Measurements from ENCODE around the gene ACAT2.
"Not testable (repeated sequence)": the region's sequence is repeated elsewhere in the genome, so short reads cannot be mapped to it uniquely, and the experiment has no call there.

Gene ACAT2

GRCh38 chr6:159823953-159824352 lies 62.1 kb downstream of the ACAT2 start:
- TF ChIP-seq ARNTL (CRISPR knock-in tag; IDR thresholded peaks at IDR 0.05; ENCODE audit: borderline replicate concordance, low read depth), result no peak
- no peak for TF ChIP-seq TOX (CRISPR knock-in tag; IDR thresholded peaks at IDR 0.05; ENCODE audit: borderline replicate concordance)
- no peak for TF ChIP-seq ZFP3 (CRISPR knock-in tag; IDR thresholded peaks at IDR 0.05)
- TF ChIP-seq PPARA (CRISPR knock-in tag; IDR thresholded peaks at IDR 0.05; ENCODE audit: borderline replicate concordance), result no peak
- TF ChIP-seq RARB (CRISPR knock-in tag; IDR thresholded peaks at IDR 0.05), result no peak
- TF ChIP-seq ZNF565 (CRISPR knock-in tag; conservative IDR thresholded peaks at IDR 0.05; ENCODE audit: low read depth), result no peak
- no peak for TF ChIP-seq PATZ1 (CRISPR knock-in tag; IDR thresholded peaks at IDR 0.05; ENCODE audit: borderline replicate concordance)
- TF ChIP-seq ISL1 (CRISPR knock-in tag; IDR thresholded peaks at IDR 0.05), result no peak
- TF ChIP-seq ZC3H10 (CRISPR knock-in tag; IDR thresholded peaks at IDR 0.05), result no peak
- TF ChIP-seq ZFP30 (CRISPR knock-in tag; IDR thresholded peaks at IDR 0.05), result no peak
- TF ChIP-seq BACH2 (CRISPR knock-in tag; IDR thresholded peaks at IDR 0.05; ENCODE audit: borderline replicate concordance), result no peak
- TF ChIP-seq ESRRG (CRISPR knock-in tag; IDR thresholded peaks at IDR 0.05), result no peak
- TF ChIP-seq CSDC2 (CRISPR knock-in tag; IDR thresholded peaks at IDR 0.05), result no peak
- TF ChIP-seq, protein P1, sequence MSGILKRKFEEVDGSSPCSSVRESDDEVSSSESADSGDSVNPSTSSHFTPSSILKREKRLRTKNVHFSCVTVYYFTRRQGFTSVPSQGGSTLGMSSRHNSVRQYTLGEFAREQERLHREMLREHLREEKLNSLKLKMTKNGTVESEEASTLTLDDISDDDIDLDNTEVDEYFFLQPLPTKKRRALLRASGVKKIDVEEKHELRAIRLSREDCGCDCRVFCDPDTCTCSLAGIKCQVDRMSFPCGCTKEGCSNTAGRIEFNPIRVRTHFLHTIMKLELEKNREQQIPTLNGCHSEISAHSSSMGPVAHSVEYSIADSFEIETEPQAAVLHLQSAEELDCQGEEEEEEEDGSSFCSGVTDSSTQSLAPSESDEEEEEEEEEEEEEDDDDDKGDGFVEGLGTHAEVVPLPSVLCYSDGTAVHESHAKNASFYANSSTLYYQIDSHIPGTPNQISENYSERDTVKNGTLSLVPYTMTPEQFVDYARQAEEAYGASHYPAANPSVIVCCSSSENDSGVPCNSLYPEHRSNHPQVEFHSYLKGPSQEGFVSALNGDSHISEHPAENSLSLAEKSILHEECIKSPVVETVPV (CRISPR knock-in tag; IDR thresholded peaks at IDR 0.05), result no peak
- no peak for ATAC-seq

GRCh38 chr6:159824690-159825089 lies 62.8 kb downstream of the ACAT2 start:
- ATAC-seq, result not testable (repeated sequence)

DNA sequence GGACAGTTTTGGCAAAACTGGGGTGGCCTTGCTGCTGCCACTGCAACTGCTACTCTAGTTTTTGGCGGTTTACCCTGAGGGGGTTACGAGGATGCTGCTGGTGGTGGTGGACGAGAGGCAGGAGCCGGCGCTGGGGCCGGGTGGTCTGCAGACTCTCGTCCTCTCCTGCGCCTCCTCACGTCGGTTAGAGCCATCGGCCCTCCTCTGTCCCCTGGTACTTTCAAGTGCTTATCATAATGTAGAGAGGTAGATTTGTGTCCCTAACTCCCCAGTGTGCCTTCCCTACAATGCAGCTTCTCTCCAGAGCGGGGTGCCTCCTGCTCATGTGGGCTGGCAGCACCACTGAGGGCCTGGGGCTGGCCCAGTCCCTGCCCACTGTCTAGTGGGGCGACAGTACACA lies 64.2 kb downstream of the ACAT2 start:
- no peak for TF ChIP-seq ARNTL (CRISPR knock-in tag; IDR thresholded peaks at IDR 0.05; ENCODE audit: borderline replicate concordance, low read depth)
- TF ChIP-seq ESRRG (CRISPR knock-in tag; IDR thresholded peaks at IDR 0.05), result no peak
- no peak for TF ChIP-seq ZFP30 (CRISPR knock-in tag; IDR thresholded peaks at IDR 0.05)
- no peak for TF ChIP-seq ZNF8 (CRISPR knock-in tag; IDR thresholded peaks at IDR 0.05)

GRCh38 chr6:159826968-159827647 lies 65.3 kb downstream of the ACAT2 start:
- TF ChIP-seq, protein P1 (CRISPR knock-in tag; IDR thresholded peaks at IDR 0.05), result no peak
- no peak for ATAC-seq

More for the DNA sequence above, 64.2 kb downstream of the ACAT2 start:
- no peak for ATAC-seq

- ATAC-seq, result no peak
- no peak for TF ChIP-seq CSDC2 (CRISPR knock-in tag; IDR thresholded peaks at IDR 0.05)
- TF ChIP-seq RARB (CRISPR knock-in tag; IDR thresholded peaks at IDR 0.05), result no peak
- TF ChIP-seq TOX (CRISPR knock-in tag; IDR thresholded peaks at IDR 0.05; ENCODE audit: borderline replicate concordance), result no peak
- no peak for TF ChIP-seq PPARA (CRISPR knock-in tag; IDR thresholded peaks at IDR 0.05; ENCODE audit: borderline replicate concordance)
- TF ChIP-seq, protein P1 (CRISPR knock-in tag; IDR thresholded peaks at IDR 0.05), result no peak
- no peak for TF ChIP-seq ISL1 (CRISPR knock-in tag; IDR thresholded peaks at IDR 0.05)
- no peak for TF ChIP-seq SNAI2 (CRISPR knock-in tag; IDR thresholded peaks at IDR 0.05)
- TF ChIP-seq TSHZ2 (CRISPR knock-in tag; IDR thresholded peaks at IDR 0.05), result no peak
- TF ChIP-seq, protein P2, sequence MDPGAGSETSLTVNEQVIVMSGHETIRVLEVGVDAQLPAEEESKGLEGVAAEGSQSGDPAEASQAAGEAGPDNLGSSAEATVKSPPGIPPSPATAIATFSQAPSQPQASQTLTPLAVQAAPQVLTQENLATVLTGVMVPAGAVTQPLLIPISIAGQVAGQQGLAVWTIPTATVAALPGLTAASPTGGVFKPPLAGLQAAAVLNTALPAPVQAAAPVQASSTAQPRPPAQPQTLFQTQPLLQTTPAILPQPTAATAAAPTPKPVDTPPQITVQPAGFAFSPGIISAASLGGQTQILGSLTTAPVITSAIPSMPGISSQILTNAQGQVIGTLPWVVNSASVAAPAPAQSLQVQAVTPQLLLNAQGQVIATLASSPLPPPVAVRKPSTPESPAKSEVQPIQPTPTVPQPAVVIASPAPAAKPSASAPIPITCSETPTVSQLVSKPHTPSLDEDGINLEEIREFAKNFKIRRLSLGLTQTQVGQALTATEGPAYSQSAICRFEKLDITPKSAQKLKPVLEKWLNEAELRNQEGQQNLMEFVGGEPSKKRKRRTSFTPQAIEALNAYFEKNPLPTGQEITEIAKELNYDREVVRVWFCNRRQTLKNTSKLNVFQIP (CRISPR knock-in tag; IDR thresholded peaks at IDR 0.05; ENCODE audit: borderline replicate concordance, low read depth), result no peak
- TF ChIP-seq GLIS3 (CRISPR knock-in tag; IDR thresholded peaks at IDR 0.05), result no peak
- TF ChIP-seq BACH2 (CRISPR knock-in tag; IDR thresholded peaks at IDR 0.05; ENCODE audit: borderline replicate concordance), result no peak
- no peak for TF ChIP-seq ESRRG (CRISPR knock-in tag; IDR thresholded peaks at IDR 0.05)
- no peak for TF ChIP-seq ARNTL (CRISPR knock-in tag; IDR thresholded peaks at IDR 0.05; ENCODE audit: borderline replicate concordance, low read depth)
- TF ChIP-seq PATZ1 (CRISPR knock-in tag; IDR thresholded peaks at IDR 0.05; ENCODE audit: borderline replicate concordance), result no peak
- TF ChIP-seq ZFP30 (CRISPR knock-in tag; IDR thresholded peaks at IDR 0.05), result no peak
These were observed 66.2 kb downstream of the ACAT2 start for GRCh38 chr6:159828074-159828473.
